Heart left ventricle (tissue), 13 donors: ENCODE data around the gene EDN3.

ENCODE experiments used
- POLR2A ChIP-seq, 2 donors: fragments of 450-650 bp; IDR thresholded peaks; one replicate each; pipeline ENCODE4 v1.6.1; 2017; ENCODE audit warnings: antibody characterized with exemption in 2 of 2, mild to moderate bottlenecking in 2 of 2, moderate library complexity in 2 of 2
- TF ChIP-seq, protein P1 (sequence below), 12 donors: fragments of 200-600 bp; sonication (generic) in 4 of 12; IDR thresholded peaks; one replicate each; pipeline versions ENCODE4 v1.5.0 to v1.8.0; 2018 to 2022; ENCODE audit warnings: antibody characterized with exemption in 12 of 12, mild to moderate bottlenecking in 5 of 12
- donor health status: ischemic (EF 13 %, LVEDD 7.1; RV severe dilation, severe dysfunction).
- donor health status: DM: no; HTN: yes; CAD: no.
- donor health status: DM: no; HTN: no; CAD: no.
- donor health status: ischemic (EF 25% LVEDD 6.9; RV normal size, moderate dysfunction).
- donor health status: ischemic (EF 25% LVEDD 5.7; RV mildly dilated, moderate dysfunction).
- donor health status: ischemic (EF 35%, LVEDD 5.7; RV mildly dilated, moderate dysfunction).
- donor health status: nonischemic (EF 11% LVEDD 7.7; RV severe dilation, severe dysfunction).
- donor health status: DM: yes; HTN: yes; CAD: no.
- donor health status: PGD.
- donor health status: ischemic (EF 29% LVEDD 5.4; RV normal size, mild dysfunction).
- donor health status: nonischemic (EF 23%, LVEDD 6.1; RV moderate dilation, normal function).

DNA sequence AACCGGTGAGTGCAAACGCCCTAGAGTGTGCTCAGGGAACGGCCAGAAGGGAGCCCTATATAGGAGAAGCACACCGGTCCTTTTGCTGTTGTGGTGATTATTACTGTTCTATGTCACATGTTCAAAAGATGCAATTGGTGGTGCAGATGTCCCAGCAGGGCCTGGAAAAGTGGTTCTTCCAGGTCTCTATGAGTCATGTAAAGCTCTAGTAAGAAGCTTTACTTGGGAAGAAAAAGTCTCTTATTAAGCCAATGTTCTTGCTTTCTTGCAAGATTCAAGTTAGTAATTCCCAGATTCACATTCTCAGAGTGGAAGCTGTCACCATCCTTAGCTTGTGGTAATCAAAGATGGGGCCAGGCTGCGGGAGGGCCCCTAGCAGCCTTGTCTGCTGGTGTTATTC, 23.3 kb downstream of the EDN3 start:
- TF ChIP-seq, protein P1, sequence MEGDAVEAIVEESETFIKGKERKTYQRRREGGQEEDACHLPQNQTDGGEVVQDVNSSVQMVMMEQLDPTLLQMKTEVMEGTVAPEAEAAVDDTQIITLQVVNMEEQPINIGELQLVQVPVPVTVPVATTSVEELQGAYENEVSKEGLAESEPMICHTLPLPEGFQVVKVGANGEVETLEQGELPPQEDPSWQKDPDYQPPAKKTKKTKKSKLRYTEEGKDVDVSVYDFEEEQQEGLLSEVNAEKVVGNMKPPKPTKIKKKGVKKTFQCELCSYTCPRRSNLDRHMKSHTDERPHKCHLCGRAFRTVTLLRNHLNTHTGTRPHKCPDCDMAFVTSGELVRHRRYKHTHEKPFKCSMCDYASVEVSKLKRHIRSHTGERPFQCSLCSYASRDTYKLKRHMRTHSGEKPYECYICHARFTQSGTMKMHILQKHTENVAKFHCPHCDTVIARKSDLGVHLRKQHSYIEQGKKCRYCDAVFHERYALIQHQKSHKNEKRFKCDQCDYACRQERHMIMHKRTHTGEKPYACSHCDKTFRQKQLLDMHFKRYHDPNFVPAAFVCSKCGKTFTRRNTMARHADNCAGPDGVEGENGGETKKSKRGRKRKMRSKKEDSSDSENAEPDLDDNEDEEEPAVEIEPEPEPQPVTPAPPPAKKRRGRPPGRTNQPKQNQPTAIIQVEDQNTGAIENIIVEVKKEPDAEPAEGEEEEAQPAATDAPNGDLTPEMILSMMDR (IDR thresholded peaks at IDR 0.05): no peak
- no peak for TF ChIP-seq POLR2A (IDR thresholded peaks at IDR 0.05)
